Immature natural killer cell (primary cell): ENCODE results near the gene MYRIP. TPM values are rescaled to one million over a fixed set of nuclear protein-coding genes. Genes with fewer than 3 reads are reported as not detected.
"Not testable (repeated sequence)": the region's sequence is repeated elsewhere in the genome, so short reads cannot be mapped to it uniquely, and the experiment has no call there.

Experiments
- DNase-seq, 3 donors: peaks; one replicate each; pipeline ENCODE4 v3.0.0; 2022; ENCODE audit warnings: mixed read lengths in 1 of 3
- H3K27ac Mint-ChIP-seq, 6 donors: one replicate each; pipeline ENCODE4 v1.8.0; 2020; ENCODE audit warnings: mixed read lengths in 6 of 6, mild to moderate bottlenecking in 5 of 6, inconsistent platforms in 4 of 6, moderate library complexity in 3 of 6
- H3K27me3 Mint-ChIP-seq, 3 donors: one replicate each; pipeline ENCODE4 v1.8.0; 2020 to 2021; ENCODE audit warnings: low read depth in 3 of 3, mild to moderate bottlenecking in 3 of 3, mixed read lengths in 3 of 3, moderate library complexity in 3 of 3, inconsistent platforms in 1 of 3
- H3K36me3 Mint-ChIP-seq, 3 donors: one replicate each; pipeline ENCODE4 v1.8.0; 2020; ENCODE audit warnings: mixed read lengths in 3 of 3, inconsistent platforms in 2 of 3, mild to moderate bottlenecking in 2 of 3
- H3K4me1 Mint-ChIP-seq, 2 donors: one replicate each; pipeline ENCODE4 v1.8.0; 2020; ENCODE audit warnings: inconsistent platforms in 2 of 2, mild to moderate bottlenecking in 2 of 2, mixed read lengths in 2 of 2, moderate library complexity in 1 of 2
- H3K4me3 Mint-ChIP-seq, 5 donors: one replicate each; pipeline ENCODE4 v1.8.0; 2020; ENCODE audit warnings: mild to moderate bottlenecking in 5 of 5, mixed read lengths in 5 of 5, inconsistent platforms in 3 of 5, moderate library complexity in 3 of 5
- H3K9me3 Mint-ChIP-seq, 6 donors: one replicate each; pipeline ENCODE4 v1.8.0; 2020; ENCODE audit warnings: mild to moderate bottlenecking in 6 of 6, mixed read lengths in 6 of 6, inconsistent platforms in 4 of 6, moderate library complexity in 3 of 6
- polyA plus RNA-seq, 3 donors: library from polyadenylated mRNA; unstranded; fragments of 300-500 nt; fragmentation: Illumina TruSeq; gene quantifications; one replicate each; pipeline ENCODE4 v1.2.3, GENCODE V29; 2021

MYRIP gene
- polyA plus RNA-seq, 3 donors from 2014 or later, result 0.06 TPM; not detected in 2

DNA sequence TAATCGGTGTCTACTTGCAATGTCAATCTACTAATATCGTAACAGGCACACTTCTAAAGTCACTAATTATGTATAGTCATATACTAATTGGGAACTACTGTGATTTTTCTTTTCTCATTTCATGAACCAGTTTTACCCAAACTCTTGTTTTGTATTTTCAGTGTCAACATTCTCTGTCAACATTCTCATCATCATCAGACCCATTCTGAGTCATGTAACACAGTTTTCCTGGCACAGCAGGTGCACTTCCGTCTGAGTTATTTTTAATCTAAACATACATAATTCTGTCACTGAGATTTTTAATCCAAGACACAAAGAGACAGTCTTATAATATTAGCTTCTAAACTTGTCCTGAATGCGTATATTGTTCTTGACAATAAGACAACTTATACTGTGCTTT, 295.0 kb downstream of the MYRIP start:
- Mint-ChIP-seq H3K4me1 (no peaks in the 10 kb centered on the region), H3K36me3 (no peaks in the 10 kb centered on the region), H3K4me3 (no peak overlapping the region), H3K9me3 (peaks cover 0 to 10% (median 3%) of the 10 kb centered on the region in 6 donors), H3K27ac (no peak overlapping the region), H3K27me3 (peaks cover 1 to 5% (median 3%) of the 10 kb centered on the region in 3 donors)
- no peak for DNase-seq

- no peak for DNase-seq
Measured at GRCh38 chr3:40108643-40109042, 299.2 kb downstream of the MYRIP start.

GRCh38 chr3:40109641-40110490, 300.5 kb downstream of the MYRIP start:
- H3K9me3 Mint-ChIP-seq, result peaks cover 0 to 7% (median 0%) of the 10 kb centered on the region in 6 donors
- no peaks in the 10 kb centered on the region for H3K4me1 Mint-ChIP-seq
- peaks cover 3 to 5% (median 3%) of the 10 kb centered on the region in 3 donors for H3K27me3 Mint-ChIP-seq
- DNase-seq, result no peak
- no peak overlapping the region for H3K27ac Mint-ChIP-seq
- no peaks in the 10 kb centered on the region for H3K36me3 Mint-ChIP-seq
- H3K4me3 Mint-ChIP-seq, result no peak overlapping the region

More at GRCh38 chr3:40108643-40109042, 299.2 kb downstream of the MYRIP start:
- Mint-ChIP-seq H3K9me3 (peaks cover 0 to 9% (median 0%) of the 10 kb centered on the region in 6 donors), H3K36me3 (no peaks in the 10 kb centered on the region), H3K27me3 (peaks cover 3 to 5% (median 3%) of the 10 kb centered on the region in 3 donors), H3K4me3 (no peak overlapping the region), H3K4me1 (no peaks in the 10 kb centered on the region), H3K27ac (no peak overlapping the region)

DNA sequence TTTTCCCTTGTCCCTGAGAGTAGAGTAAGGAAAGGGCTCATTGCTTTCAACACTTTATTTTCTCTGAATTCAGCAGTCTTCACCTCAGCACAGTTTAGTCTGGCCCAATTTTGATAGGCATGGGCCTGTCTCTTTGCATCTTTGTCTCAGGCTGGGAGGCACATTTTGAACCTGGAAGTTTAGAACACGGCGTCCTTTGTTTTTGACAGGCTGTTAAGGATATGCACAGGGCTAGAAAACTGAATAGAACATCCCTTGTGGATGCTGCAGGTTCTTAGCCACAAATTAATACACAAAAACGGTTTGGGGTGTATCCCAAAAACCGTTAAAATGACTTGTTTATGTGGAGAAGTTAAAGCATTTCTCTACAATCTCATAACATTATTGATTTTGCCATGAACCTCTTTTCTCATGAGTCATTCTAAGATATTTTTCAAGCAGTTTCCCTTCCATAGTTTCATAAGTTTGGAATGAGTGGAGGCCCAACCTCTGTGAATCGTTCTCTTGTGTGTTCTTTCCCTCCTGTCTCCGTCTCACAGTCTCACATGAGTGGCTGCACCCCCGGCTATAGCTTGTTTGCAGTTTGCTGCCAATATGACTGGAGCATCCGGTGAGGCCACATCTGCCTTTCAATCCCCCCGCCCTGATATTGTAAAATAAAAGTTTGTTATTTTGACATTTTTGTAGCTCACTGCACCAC, 307.2 kb downstream of the MYRIP start:
- no peaks in the 10 kb centered on the region for H3K4me1 Mint-ChIP-seq
- no peak overlapping the region for H3K27ac Mint-ChIP-seq
- no peaks in the 10 kb centered on the region for H3K36me3 Mint-ChIP-seq
- no peak for DNase-seq
- H3K27me3 Mint-ChIP-seq, result peaks cover 0 to 4% (median under 1%) of the 10 kb centered on the region in 3 donors
- no peak overlapping the region for H3K4me3 Mint-ChIP-seq
- no peaks in the 10 kb centered on the region for H3K9me3 Mint-ChIP-seq

DNA sequence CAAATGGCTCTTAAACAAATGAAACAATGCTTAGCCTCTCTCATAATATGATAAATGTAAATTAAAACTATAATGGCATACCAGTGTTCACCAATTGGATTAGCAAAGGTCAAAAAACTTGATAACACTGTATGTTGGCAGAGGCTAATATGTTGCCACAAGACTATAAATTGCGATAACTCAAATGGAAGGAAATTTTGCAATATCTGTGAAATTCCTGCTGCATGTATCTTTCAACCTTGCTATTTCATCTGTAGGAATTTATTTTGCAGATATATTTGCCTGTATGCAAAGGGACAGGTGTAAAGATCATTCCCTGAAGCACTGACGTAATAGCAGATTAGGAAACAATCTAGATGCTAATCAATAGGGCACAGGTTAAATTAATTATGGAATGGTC, 308.7 kb downstream of the MYRIP start:
- Mint-ChIP-seq H3K4me3 (no peak overlapping the region), H3K36me3 (no peaks in the 10 kb centered on the region), H3K27ac (no peak overlapping the region), H3K9me3 (no peaks in the 10 kb centered on the region), H3K27me3 (peaks cover 0 to under 1% (median 0%) of the 10 kb centered on the region in 3 donors), H3K4me1 (no peaks in the 10 kb centered on the region)
- no peak for DNase-seq

DNA sequence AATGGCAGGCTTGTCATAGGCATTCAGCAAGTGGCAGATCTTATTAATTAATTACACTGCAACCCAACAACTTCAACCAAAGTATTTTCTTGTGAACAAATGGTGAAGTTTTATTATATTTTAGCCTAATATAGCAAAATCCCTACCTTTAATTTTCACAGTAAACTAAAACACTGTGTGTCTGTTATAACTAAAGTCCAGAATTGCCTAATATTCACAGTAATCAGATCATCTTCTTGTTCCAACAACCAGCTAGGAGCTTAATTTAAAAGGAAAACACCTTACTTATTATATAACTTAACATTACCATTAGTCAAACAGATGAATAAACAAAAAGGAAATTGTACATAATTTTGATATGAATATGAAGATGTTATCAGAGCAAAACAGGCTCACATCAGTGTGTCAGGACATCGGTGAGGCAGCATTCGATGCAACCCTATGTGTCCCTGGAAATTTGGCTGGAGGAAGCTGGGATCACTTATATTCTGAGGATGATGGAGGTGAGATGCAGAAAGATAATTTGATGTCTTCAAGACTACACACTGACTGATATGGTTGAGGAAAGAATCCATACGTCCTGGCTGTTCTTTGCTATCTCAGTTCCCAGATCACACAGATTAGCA, 310.8 kb downstream of the MYRIP start:
- Mint-ChIP-seq H3K27me3 (peaks cover 0 to 2% (median 0%) of the 10 kb centered on the region in 3 donors), H3K36me3 (no peaks in the 10 kb centered on the region), H3K27ac (no peak overlapping the region), H3K4me1 (no peaks in the 10 kb centered on the region), H3K4me3 (no peak overlapping the region), H3K9me3 (no peaks in the 10 kb centered on the region)
- DNase-seq, result no peak

DNA sequence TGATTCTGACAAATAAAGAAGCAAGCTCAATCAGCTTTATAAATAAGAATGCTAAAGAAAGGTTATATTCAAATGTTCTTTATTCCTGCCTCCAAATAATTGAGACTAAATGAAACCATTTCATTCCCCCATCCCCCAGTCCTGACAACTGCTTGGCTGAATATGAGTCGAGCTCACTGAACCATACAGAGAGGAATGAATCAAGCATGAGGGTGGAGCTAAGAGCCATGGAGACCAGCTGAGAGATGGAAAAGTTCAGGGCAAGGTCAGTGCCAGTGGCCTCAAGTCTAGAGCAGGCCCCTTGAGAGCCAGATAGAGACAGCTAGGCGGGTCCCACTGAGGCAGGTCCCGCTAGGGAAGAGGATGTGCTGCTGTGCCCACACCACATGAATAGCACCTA, 311.4 kb downstream of the MYRIP start:
- H3K4me3 Mint-ChIP-seq, result no peak overlapping the region
- no peak for DNase-seq
- no peak overlapping the region for H3K27ac Mint-ChIP-seq
- no peaks in the 10 kb centered on the region for H3K4me1 Mint-ChIP-seq
- H3K27me3 Mint-ChIP-seq, result peaks cover 0 to 2% (median 0%) of the 10 kb centered on the region in 3 donors
- H3K36me3 Mint-ChIP-seq, result no peaks in the 10 kb centered on the region
- H3K9me3 Mint-ChIP-seq, result no peaks in the 10 kb centered on the region

DNA sequence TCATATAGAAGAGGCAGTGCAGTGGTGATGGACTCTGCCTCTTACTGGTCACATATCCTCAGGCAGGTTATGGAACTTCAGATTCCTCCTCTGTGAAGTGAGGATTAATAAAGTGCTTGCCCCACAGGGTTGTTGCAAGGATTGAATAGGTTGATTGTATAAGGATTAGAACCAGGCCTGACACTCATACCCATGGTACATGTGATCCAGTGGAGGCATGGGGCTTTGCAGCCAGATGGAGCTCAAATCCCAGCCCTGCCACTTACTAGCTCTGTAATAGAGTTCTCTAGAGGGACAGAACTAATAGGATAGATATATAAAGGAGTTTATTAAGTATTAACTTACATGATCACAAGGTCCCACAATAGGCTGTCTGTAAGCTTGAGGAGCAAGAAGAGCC, 315.5 kb downstream of the MYRIP start:
- no peak for DNase-seq
- H3K4me1 Mint-ChIP-seq, result peaks cover 0 to 10% of the 10 kb centered on the region in 2 donors
- no peak overlapping the region for H3K4me3 Mint-ChIP-seq
- H3K27me3 Mint-ChIP-seq, result peaks cover 0 to 2% (median 0%) of the 10 kb centered on the region in 3 donors
- no peaks in the 10 kb centered on the region for H3K36me3 Mint-ChIP-seq
- no peak overlapping the region for H3K27ac Mint-ChIP-seq
- no peaks in the 10 kb centered on the region for H3K9me3 Mint-ChIP-seq

DNA sequence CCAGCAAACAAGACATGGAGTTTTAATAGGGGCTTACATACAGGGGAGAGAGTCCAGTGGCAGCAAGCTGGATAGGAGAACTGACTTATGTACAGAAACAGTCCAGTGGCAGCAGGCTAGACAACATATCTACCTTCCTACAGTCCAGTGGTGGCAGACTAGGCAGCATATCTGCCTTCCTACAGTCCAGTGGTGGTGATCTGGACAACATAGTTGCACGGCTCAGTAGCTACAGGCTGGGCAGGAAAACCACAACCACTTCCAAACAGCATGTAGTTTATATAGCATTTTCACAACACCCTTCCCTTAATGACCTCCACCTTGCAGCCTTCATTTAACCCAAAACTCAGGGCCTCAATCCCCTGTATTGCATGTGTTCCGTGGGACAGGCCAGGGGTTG, 318.8 kb downstream of the MYRIP start:
- no peaks in the 10 kb centered on the region for H3K36me3 Mint-ChIP-seq
- peaks cover 0 to 2% (median 2%) of the 10 kb centered on the region in 3 donors for H3K27me3 Mint-ChIP-seq
- H3K4me1 Mint-ChIP-seq, result peaks cover 0 to 10% of the 10 kb centered on the region in 2 donors
- DNase-seq, result no peak
- H3K9me3 Mint-ChIP-seq, result peaks cover 0 to 4% (median 0%) of the 10 kb centered on the region in 6 donors
- H3K4me3 Mint-ChIP-seq, result no peak overlapping the region
- H3K27ac Mint-ChIP-seq, result no peak overlapping the region

DNA sequence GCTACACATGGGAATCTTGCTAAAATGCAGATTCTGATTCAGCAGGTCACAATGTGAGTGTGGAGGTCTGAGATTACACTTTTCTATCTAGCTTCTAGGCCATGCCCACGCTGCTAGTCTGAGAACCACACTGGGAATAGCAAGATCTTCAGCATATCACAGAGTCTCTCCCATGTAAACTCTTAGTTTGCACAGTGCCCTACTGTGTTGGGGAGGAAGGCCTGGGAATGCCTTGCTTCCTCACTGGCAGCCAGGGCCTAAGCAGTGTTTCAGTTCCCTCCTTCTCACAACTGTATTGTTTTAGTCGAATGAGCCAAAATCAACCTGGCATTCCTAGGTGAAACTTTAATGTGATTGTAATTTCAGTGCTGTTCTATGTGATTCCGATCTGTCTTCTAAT, 320.1 kb downstream of the MYRIP start:
- Mint-ChIP-seq H3K27me3 (peaks cover 0 to 2% (median under 1%) of the 10 kb centered on the region in 3 donors), H3K36me3 (no peaks in the 10 kb centered on the region), H3K4me3 (no peak overlapping the region), H3K27ac (no peak overlapping the region), H3K9me3 (peaks cover 0 to 7% (median 4%) of the 10 kb centered on the region in 6 donors), H3K4me1 (peaks cover 0 to 10% of the 10 kb centered on the region in 2 donors)
- DNase-seq, result no peak

DNA sequence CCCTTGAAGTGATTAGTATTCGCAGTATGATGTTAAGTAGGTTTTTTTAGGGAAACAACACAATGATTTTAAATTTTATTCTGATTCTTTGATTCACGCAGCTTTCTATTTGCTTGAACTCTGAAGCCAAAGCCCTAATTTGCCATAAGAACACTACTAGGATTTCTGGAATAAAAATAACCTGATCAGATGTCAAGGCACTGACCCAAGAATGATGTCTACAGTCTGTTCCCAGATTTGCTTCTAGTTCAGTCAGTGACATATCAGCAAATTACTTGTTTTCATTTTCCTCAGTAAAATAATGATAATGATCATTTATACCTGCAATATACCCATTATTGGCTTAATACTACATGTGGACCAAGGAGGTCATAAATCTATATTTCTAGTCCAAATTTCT, 320.6 kb downstream of the MYRIP start:
- no peak overlapping the region for H3K4me3 Mint-ChIP-seq
- H3K9me3 Mint-ChIP-seq, result peaks cover 0 to 7% (median 4%) of the 10 kb centered on the region in 6 donors
- H3K27ac Mint-ChIP-seq, result no peak overlapping the region
- no peaks in the 10 kb centered on the region for H3K36me3 Mint-ChIP-seq
- peaks cover 0 to 10% of the 10 kb centered on the region in 2 donors for H3K4me1 Mint-ChIP-seq
- no peak for DNase-seq
- peaks cover 0 to 2% (median 0%) of the 10 kb centered on the region in 3 donors for H3K27me3 Mint-ChIP-seq

- peaks cover 0 to 2% (median 0%) of the 10 kb centered on the region in 3 donors for H3K27me3 Mint-ChIP-seq
- no peak for DNase-seq
- no peak overlapping the region for H3K27ac Mint-ChIP-seq
- peaks cover 0 to 7% (median 4%) of the 10 kb centered on the region in 6 donors for H3K9me3 Mint-ChIP-seq
- no peak overlapping the region for H3K4me3 Mint-ChIP-seq
- H3K4me1 Mint-ChIP-seq, result peaks cover 0 to 10% of the 10 kb centered on the region in 2 donors
- no peaks in the 10 kb centered on the region for H3K36me3 Mint-ChIP-seq
Measured at GRCh38 chr3:40130721-40131120, 321.3 kb downstream of the MYRIP start.

DNA sequence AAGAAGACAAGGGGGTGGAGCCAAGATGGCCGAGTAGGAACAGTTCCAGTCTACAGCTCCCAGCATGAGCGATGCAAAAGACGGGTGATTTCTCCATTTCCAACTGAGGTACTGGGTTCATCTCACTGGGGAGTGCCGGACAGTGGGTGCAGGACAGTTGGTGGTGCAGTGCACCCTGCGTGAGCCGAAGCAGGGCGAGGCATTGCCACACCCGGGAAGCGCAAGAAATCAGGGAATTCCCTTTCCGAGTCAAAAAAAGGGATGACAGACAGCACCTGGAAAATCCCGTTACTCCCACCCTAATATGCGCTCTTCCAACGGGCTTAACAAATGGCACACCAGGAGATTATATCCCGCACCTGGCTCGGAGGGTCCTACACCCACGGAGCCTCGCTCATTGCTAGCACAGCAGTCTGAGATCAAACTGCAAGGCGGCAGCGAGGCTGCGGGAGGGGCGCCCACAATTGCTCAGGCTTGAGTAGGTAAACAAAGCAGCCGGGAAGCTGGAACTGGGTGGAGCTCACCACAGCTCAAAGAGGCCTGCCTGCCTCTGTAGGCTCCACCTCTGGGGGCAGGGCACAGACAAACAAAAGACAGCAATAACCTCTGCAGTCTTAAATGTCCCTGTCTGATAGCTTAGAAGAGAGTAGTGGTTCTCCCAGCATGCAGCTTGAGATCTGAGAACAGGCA, 324.6 kb downstream of the MYRIP start:
- H3K4me1 Mint-ChIP-seq, H3K27me3 Mint-ChIP-seq, DNase-seq, H3K27ac Mint-ChIP-seq, H3K9me3 Mint-ChIP-seq, H3K4me3 Mint-ChIP-seq, H3K36me3 Mint-ChIP-seq: not testable (repeated sequence)
